ENCODE results near the gene SMIM36.
"Not testable (repeated sequence)": the region's sequence is repeated elsewhere in the genome, so short reads cannot be mapped to it uniquely, and the experiment has no call there.

SMIM36 gene

GRCh38 chr17:55410722-55411462 lies 100.4 kb downstream of the SMIM36 start:
- DNase-seq: no peak

- no peak for DNase-seq
These were observed 102.0 kb downstream of the SMIM36 start for GRCh38 chr17:55409030-55409800.

- DNase-seq: no peak
These were observed 103.3 kb downstream of the SMIM36 start for GRCh38 chr17:55407641-55408566.

GRCh38 chr17:55405600-55405999 lies 105.7 kb downstream of the SMIM36 start:
- DNase-seq: no peak

GRCh38 chr17:55404197-55404596 lies 107.1 kb downstream of the SMIM36 start:
- not testable (repeated sequence) for DNase-seq

GRCh38 chr17:55402374-55402773 lies 108.9 kb downstream of the SMIM36 start:
- DNase-seq: no peak

Data from hematopoietic multipotent progenitor cell treated with erythropoietin and hydrocortisone succinate and interleukin-3 and kit ligand, for 8 days (in vitro differentiated cells).